Tongue (tissue), 2 donors: ENCODE measurements around the gene UPK1B. TPM values are rescaled to one million over a fixed set of nuclear protein-coding genes. Genes with fewer than 3 reads are reported as not detected.
A peak's percentile ranks its signal among the peaks of the same experiment; 100 is the strongest.

Experiments
- DNase-seq: peaks from one replicate; pipeline ENCODE4 v3.0.0-alpha.2; 2015
- total RNA-seq: library from RNA; depleted of rRNA; stranded (reverse); fragments of >200 nt; gene quantifications from one replicate; pipeline ENCODE4 v1.2.3, GENCODE V29; 2014

Gene UPK1B
- total RNA-seq, 1 donor from 2014 or later, result 9.4 TPM

GRCh38 chr3:119176778-119177177 is 3.4 kb downstream of the UPK1B start:
- DNase-seq, result no peak

- DNase-seq, result no peak
These were observed 3.9 kb downstream of the UPK1B start for GRCh38 chr3:119177321-119177720.

GRCh38 chr3:119181765-119182164 is 8.4 kb downstream of the UPK1B start:
- no peak for DNase-seq

- DNase-seq, result no peak
These were observed 10.7 kb downstream of the UPK1B start for GRCh38 chr3:119184111-119184510.

- DNase-seq, result no peak
These were observed 11.6 kb downstream of the UPK1B start for GRCh38 chr3:119184796-119185570.

GRCh38 chr3:119187266-119187665 is 13.9 kb downstream of the UPK1B start:
- DNase-seq, result no peak

- DNase-seq, result no peak
These were observed 18.4 kb downstream of the UPK1B start for GRCh38 chr3:119191800-119192199.

GRCh38 chr3:119194237-119195150 is 21.1 kb downstream of the UPK1B start:
- no peak for DNase-seq

- no peak for DNase-seq
These were observed 21.7 kb downstream of the UPK1B start for GRCh38 chr3:119195151-119195476.

GRCh38 chr3:119195911-119196310 is 22.5 kb downstream of the UPK1B start:
- DNase-seq, result no peak

GRCh38 chr3:119205209-119205608 is 31.8 kb downstream of the UPK1B start:
- peak; percentile 14 for DNase-seq

GRCh38 chr3:119205685-119206084 is 32.3 kb downstream of the UPK1B start:
- no peak for DNase-seq

GRCh38 chr3:119206611-119207511 is 33.5 kb downstream of the UPK1B start:
- DNase-seq, result no peak

GRCh38 chr3:119207512-119207875 is 34.1 kb downstream of the UPK1B start:
- DNase-seq, result no peak

- DNase-seq, result no peak
These were observed 37.8 kb downstream of the UPK1B start for GRCh38 chr3:119211193-119211592.

- DNase-seq, result no peak
These were observed 38.4 kb downstream of the UPK1B start for GRCh38 chr3:119211803-119212202.

GRCh38 chr3:119219069-119219468 is 45.7 kb downstream of the UPK1B start:
- DNase-seq, result no peak

GRCh38 chr3:119220198-119220597 is 46.8 kb downstream of the UPK1B start:
- no peak for DNase-seq

- DNase-seq, result no peak
These were observed 47.7 kb downstream of the UPK1B start for GRCh38 chr3:119220970-119221667.

- DNase-seq, result no peak
These were observed 48.5 kb downstream of the UPK1B start for GRCh38 chr3:119221779-119222320.

GRCh38 chr3:119222391-119222790 is 49.0 kb downstream of the UPK1B start:
- DNase-seq, result no peak

GRCh38 chr3:119223511-119223910 is 50.1 kb downstream of the UPK1B start:
- no peak for DNase-seq
